Heart right ventricle (tissue), 16 donors: ENCODE results near the gene EGFL7. TPM values are rescaled to one million over a fixed set of nuclear protein-coding genes. Genes with fewer than 3 reads are reported as not detected.

ENCODE experiments used
- ATAC-seq, 8 donors: fragments of 200-7000 bp; cut with Tn5 transposase; one replicate each; pipeline ENCODE4 v1.9.1; 2020; ENCODE audit warnings: mild to moderate bottlenecking in 8 of 8, moderate library complexity in 8 of 8, moderate number of reproducible peaks in 1 of 8
- DNase-seq, 2 donors: peaks; one replicate each; pipeline ENCODE4 v3.0.0-alpha.2; 2020
- H3K27ac ChIP-seq, 10 donors: fragments of 200-600 bp; sonication (generic) in 2 of 10; one replicate each; pipeline versions ENCODE4 v1.5.0 to v1.8.0; 2020 to 2022; ENCODE audit warnings: mild to moderate bottlenecking in 3 of 10
- H3K27me3 ChIP-seq, 7 donors: fragments of 200-600 bp; one replicate each; pipeline ENCODE4 v1.8.0; 2021 to 2022; ENCODE audit warnings: mild to moderate bottlenecking in 2 of 7
- H3K36me3 ChIP-seq, 9 donors: fragments of 200-600 bp; sonication (generic) in 1 of 9; one replicate each; pipeline versions ENCODE4 v1.5.0 to v1.8.0; 2020 to 2022; ENCODE audit warnings: mild to moderate bottlenecking in 2 of 9
- H3K4me1 ChIP-seq, 9 donors: fragments of 200-600 bp; sonication (generic) in 1 of 9; one replicate each; pipeline versions ENCODE4 v1.5.0 to v1.8.0; 2020 to 2022; ENCODE audit warnings: mild to moderate bottlenecking in 4 of 9
- H3K4me3 ChIP-seq, 10 donors: fragments of 200-600 bp; sonication (generic) in 2 of 10; one replicate each; pipeline versions ENCODE4 v1.5.0 to v1.8.0; 2020 to 2022; ENCODE audit warnings: mild to moderate bottlenecking in 7 of 10, moderate library complexity in 2 of 10
- H3K9me3 ChIP-seq, 11 donors: fragments of 200-600 bp in 10 of 11; sonication (generic) in 2 of 11; one replicate each; pipeline versions ENCODE4 v1.5.0 to v1.8.0; 2013 to 2022; ENCODE audit warnings: mild to moderate bottlenecking in 2 of 11, control low read depth in 1 of 11, moderate library complexity in 1 of 11
- WGBS, 2 donors: extraction: QIAGEN DNeasy Blood & Tissue Kit; methylation state at CpG; one replicate each; pipeline ENCODE4 v1.1.7; 2013; ENCODE audit warnings: inconsistent platforms in 1 of 2; 5-methylcytosine and 5-hydroxymethylcytosine counted together
- intact Hi-C, 10 donors: fragments of 100-400 bp; cut with DNase I; formaldehyde crosslinking; loops; one replicate each; pipeline versions ENCODE4 v1.11.1 to v1.14.2; 2022
- polyA plus RNA-seq, 2 donors: library from polyadenylated mRNA; stranded (reverse); fragments of 200-250 nt; gene quantifications; one replicate each; pipeline ENCODE4 v1.2.3, GENCODE V29; 2013
- total RNA-seq, 10 donors: library from RNA; stranded (reverse); fragmentation: NEBNext Ultra II Directional in 3 of 10; extraction: Animal tissue kit (Norgen Biotek cat#: 25700) in 3 of 10; gene quantifications; one replicate each; pipeline versions ENCODE4 v1.2.1 to v1.2.4, GENCODE V29; 2021 to 2023
- TF ChIP-seq, protein P1 (sequence below), 9 donors: fragments of 200-600 bp; sonication (generic) in 2 of 9; IDR thresholded peaks; one replicate each; pipeline versions ENCODE4 v1.5.0 to v1.8.0; 2021 to 2022; ENCODE audit warnings: antibody characterized with exemption in 9 of 9, mild to moderate bottlenecking in 5 of 9, moderate library complexity in 1 of 9
- donor health status: Arrhythmogenic right ventricular cardiomyopathy.
- donor health status: ischemic (EF 13 %, LVEDD 7.1; RV severe dilation, severe dysfunction).
- donor health status: healthy with polysubstance abuse.
- donor health status: DM: no; HTN: yes; CAD: no.
- donor health status: DM: no; HTN: no; CAD: no.
- donor health status: ischemic (EF 25% LVEDD 6.9; RV normal size, moderate dysfunction).
- donor health status: ischemic (EF 25% LVEDD 5.7; RV mildly dilated, moderate dysfunction).
- donor health status: healthy.
- donor health status: DM: yes; HTN: yes; CAD: no.
- donor health status: Ischemic cardiomyopathy.
- donor health status: ischemic (EF 35%, LVEDD 5.7; RV mildly dilated, moderate dysfunction).
- donor health status: nonischemic (EF 11% LVEDD 7.7; RV severe dilation, severe dysfunction).
- donor health status: DM: yes; HTN: yes; CAD: no.
- donor health status: PGD.
- donor health status: ischemic (EF 29% LVEDD 5.4; RV normal size, mild dysfunction).
- donor health status: nonischemic (EF 23%, LVEDD 6.1; RV moderate dilation, normal function).

Gene EGFL7
- total and polyA plus RNA-seq, 12 donors = 68.6 to 377 (median 101) TPM

DNA sequence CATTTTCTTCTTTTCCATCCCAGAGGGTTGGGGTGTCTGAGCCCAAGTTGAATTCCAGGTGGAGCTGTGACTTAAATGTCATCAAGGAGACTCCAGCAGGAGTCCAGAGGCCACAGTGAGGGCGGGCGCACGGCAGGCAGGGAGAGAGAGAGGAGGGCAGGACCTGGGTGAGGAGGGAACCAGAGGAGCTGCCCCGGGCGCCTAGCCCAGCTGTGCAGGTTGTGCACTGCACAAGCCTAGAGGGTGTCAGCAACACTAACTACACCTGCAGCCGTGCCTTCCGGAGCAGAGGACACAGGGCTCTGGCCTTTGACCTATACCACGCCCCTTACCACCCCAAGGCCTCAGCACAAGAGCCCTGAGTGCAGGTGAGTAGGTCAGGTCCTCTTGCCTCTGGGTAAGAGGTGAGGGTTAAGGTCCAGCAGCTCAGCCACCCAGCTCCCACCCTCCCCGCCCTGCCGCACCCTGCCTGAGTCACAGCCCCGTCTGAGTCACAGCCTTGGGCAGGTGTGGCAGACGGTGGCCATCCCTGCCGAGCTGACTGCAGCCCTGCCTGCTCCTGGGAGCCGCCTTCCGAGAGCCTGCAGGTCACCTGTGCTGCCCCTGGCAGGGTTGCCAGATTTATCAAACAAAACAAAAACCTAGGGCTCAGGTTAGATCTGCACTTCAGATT, 30.9 kb downstream of the EGFL7 start:
- Histone ChIP-seq H3K4me3 (no peak overlapping the region), H3K9me3 (no peaks in the 10 kb centered on the region), H3K4me1 (peaks cover 10 to 70% (median 43%) of the 10 kb centered on the region in 9 donors), H3K27ac (peak overlapping the region in 1 of 10 donors; percentile 15), H3K36me3 (no peaks in the 10 kb centered on the region), H3K27me3 (no peaks in the 10 kb centered on the region)
- intact Hi-C loops = loop anchor here in 4 of 10 donors (5.0 to 10.0 kb wide), 3 partner anchors 49 to 206 kb away; no protein-coding TSS in a partner anchor
- DNase-seq (no peak), ATAC-seq (peak in 1 of 8 donors; percentile 14)
- TF ChIP-seq, protein P1, sequence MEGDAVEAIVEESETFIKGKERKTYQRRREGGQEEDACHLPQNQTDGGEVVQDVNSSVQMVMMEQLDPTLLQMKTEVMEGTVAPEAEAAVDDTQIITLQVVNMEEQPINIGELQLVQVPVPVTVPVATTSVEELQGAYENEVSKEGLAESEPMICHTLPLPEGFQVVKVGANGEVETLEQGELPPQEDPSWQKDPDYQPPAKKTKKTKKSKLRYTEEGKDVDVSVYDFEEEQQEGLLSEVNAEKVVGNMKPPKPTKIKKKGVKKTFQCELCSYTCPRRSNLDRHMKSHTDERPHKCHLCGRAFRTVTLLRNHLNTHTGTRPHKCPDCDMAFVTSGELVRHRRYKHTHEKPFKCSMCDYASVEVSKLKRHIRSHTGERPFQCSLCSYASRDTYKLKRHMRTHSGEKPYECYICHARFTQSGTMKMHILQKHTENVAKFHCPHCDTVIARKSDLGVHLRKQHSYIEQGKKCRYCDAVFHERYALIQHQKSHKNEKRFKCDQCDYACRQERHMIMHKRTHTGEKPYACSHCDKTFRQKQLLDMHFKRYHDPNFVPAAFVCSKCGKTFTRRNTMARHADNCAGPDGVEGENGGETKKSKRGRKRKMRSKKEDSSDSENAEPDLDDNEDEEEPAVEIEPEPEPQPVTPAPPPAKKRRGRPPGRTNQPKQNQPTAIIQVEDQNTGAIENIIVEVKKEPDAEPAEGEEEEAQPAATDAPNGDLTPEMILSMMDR (IDR thresholded peaks at IDR 0.05) = no peak
- WGBS, 2 donors = 74 to 77% methylated on average over 15 of the region's 15 CpGs

DNA sequence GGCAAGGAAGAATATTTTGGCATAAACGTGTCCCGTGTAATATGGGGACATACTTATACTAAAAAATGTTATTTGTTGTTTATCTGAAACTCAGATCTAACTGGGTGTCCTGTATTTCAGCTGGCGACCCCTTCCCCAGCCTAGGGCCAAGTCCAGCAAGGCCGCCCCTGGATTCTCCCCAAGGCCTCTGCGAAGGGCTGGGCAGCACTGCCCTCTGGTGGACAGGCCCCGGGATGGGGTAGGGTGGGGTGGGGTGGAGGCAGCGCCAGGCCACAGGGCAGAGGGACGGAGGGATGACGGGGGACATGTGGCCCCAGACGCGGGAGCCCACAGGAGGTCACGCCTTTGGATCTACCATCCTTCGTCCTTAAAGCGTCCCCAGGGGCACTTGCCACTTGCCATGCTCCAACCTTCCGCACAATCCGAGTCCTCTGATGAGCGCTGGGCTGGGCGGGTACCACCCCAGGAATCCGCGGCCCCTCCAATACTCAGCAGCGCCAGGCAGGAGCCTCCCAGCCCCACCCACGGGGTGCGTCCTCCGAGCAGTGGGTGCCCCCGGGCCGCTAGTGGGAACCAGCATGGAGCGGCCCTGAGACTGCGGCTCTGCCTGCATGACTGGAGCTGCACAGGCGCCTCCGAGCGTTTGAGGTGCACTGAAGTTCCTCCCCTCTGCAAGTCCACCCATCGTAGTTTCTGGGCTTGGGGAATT, 31.6 kb downstream of the EGFL7 start:
- 41 to 43% methylated on average over 32 of the region's 32 CpGs for WGBS, 2 donors
- DNase-seq = peak; percentile 70 to 79
- Histone ChIP-seq H3K4me3 (no peak overlapping the region), H3K9me3 (no peaks in the 10 kb centered on the region), H3K27me3 (peaks cover 0 to under 1% (median 0%) of the 10 kb centered on the region in 7 donors), H3K27ac (no peak overlapping the region), H3K36me3 (no peaks in the 10 kb centered on the region), H3K4me1 (peaks cover 10 to 63% (median 40%) of the 10 kb centered on the region in 9 donors)
- TF ChIP-seq, protein P1 (IDR thresholded peaks at IDR 0.05) = peak; percentile 50 to 84 (median 77)
- peak; percentile 29 to 64 (median 50) for ATAC-seq
- intact Hi-C loops = loop anchor here in 4 of 10 donors (5.0 to 10.0 kb wide), 3 partner anchors 50 to 207 kb away; no protein-coding TSS in a partner anchor

DNA sequence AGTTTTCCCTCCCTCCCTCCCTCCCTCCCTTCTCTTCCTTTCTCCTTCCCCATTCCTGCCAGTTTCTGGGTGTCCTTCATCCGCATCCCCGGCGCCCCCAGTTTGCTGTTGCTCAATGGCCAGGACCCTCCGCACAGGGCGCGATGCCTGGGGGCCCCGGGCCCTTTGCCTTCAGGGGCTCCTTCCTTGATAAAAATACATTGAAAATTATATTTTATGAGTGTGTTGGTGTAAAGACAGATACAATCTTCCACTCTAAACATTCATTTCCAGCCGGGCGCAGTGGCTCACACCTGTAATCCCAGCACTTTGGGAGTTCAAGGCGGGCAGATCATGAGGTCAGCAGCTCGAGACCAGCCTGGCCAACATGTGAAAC, 32.1 kb downstream of the EGFL7 start:
- Histone ChIP-seq H3K9me3 (no peaks in the 10 kb centered on the region), H3K4me1 (peaks cover 10 to 57% (median 37%) of the 10 kb centered on the region in 9 donors), H3K27me3 (peaks cover 0 to 5% (median 0%) of the 10 kb centered on the region in 7 donors), H3K36me3 (no peaks in the 10 kb centered on the region), H3K4me3 (no peak overlapping the region), H3K27ac (no peak overlapping the region)
- ATAC-seq (no peak), DNase-seq (no peak)
- 92 to 96% methylated on average over 11 of the region's 11 CpGs for WGBS, 2 donors
- TF ChIP-seq, protein P1 (IDR thresholded peaks at IDR 0.05) = no peak
- intact Hi-C loops = loop anchor here in 4 of 10 donors (5.0 to 10.0 kb wide), 3 partner anchors 50 to 208 kb away; no protein-coding TSS in a partner anchor

DNA sequence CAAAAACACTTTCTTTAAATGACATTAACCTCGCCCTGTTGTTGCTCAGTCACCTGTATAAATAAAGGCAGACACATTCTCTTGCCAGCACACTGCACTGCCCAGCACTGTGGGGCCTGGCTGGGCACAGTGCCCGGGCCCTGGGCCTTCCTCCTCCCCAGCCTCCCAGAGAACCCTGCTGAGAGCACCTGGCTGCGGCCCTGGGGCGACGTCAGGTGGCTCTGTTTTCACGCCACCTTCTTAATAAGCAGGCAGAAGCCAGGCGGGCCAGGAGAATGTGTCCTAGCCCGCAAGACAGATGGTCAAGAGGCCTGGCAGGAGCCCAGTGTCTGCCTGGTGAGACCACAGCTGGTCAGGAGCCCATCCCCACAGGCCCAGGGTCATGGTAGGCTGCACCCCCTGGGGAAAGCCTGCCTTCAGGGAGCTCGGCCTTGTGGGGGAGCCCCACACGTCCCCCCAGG, 32.7 kb downstream of the EGFL7 start:
- DNase-seq = peak in 1 of 2 donors; percentile 33
- ATAC-seq = peak in 5 of 8 donors; percentile 9 to 49 (median 30)
- Histone ChIP-seq H3K27ac (no peak overlapping the region), H3K4me3 (no peak overlapping the region), H3K36me3 (no peaks in the 10 kb centered on the region), H3K9me3 (no peaks in the 10 kb centered on the region), H3K27me3 (peaks cover 0 to 8% (median 0%) of the 10 kb centered on the region in 7 donors), H3K4me1 (peaks cover 7 to 52% (median 31%) of the 10 kb centered on the region in 9 donors)
- WGBS, 2 donors = 57 to 73% methylated on average over 10 of the region's 10 CpGs
- TF ChIP-seq, protein P1 (IDR thresholded peaks at IDR 0.05) = no peak
- intact Hi-C loops = loop anchor here in 1 of 10 donors (10.0 kb wide), 1 partner anchor 51 kb away; no protein-coding TSS in a partner anchor
